Gastrocnemius medialis (tissue), 4 donors: ENCODE measurements around the gene FTL. TPM values are rescaled to one million over a fixed set of nuclear protein-coding genes. Genes with fewer than 3 reads are reported as not detected.

Experiments
- ATAC-seq, 2 donors: fragments of 150-250 bp; one replicate each; pipeline ENCODE4 v1.9.1; 2016
- DNase-seq, 2 donors: peaks; one replicate each; pipeline ENCODE4 v3.0.0-alpha.2; 2019
- H3K27ac ChIP-seq, 4 donors: fragments of 200-600 bp; sonication (generic); 1 replicate in 1 of 4; 2 replicates in 3 of 4; pipeline ENCODE4 v1.5.1; 2016 to 2018; ENCODE audit warnings: mild to moderate bottlenecking in 2 of 4, moderate library complexity in 1 of 4
- H3K27me3 ChIP-seq, 3 donors: fragments of 200-600 bp; sonication (generic) in 2 of 3; 1 replicate in 1 of 3; 2 replicates in 2 of 3; pipeline versions ENCODE4 v1.5.1 to v1.6.0; 2016 to 2019; ENCODE audit warnings: mild to moderate bottlenecking in 1 of 3, moderate library complexity in 1 of 3
- H3K36me3 ChIP-seq, 2 donors: fragments of 200-600 bp; sonication (generic) in 1 of 2; one replicate each; pipeline ENCODE4 v1.5.1; 2017 to 2018
- H3K4me1 ChIP-seq, 2 donors: fragments of 200-600 bp; sonication (generic) in 1 of 2; one replicate each; pipeline ENCODE4 v1.5.1; 2016 to 2017; ENCODE audit warnings: mild to moderate bottlenecking in 2 of 2
- H3K4me3 ChIP-seq, 4 donors: fragments of 200-600 bp; sonication (generic) in 3 of 4; 1 replicate in 1 of 4; 2 replicates in 3 of 4; pipeline ENCODE4 v1.5.1; 2016 to 2019; ENCODE audit warnings: mild to moderate bottlenecking in 2 of 4
- H3K9me3 ChIP-seq, 3 donors: fragments of 200-600 bp; sonication (generic) in 2 of 3; 1 replicate in 1 of 3; 2 replicates in 2 of 3; pipeline ENCODE4 v1.5.1; 2016 to 2019
- POLR2A ChIP-seq, 2 donors: fragments of 450-650 bp; IDR thresholded peaks; one replicate each; pipeline ENCODE4 v1.6.1; 2017; ENCODE audit warnings: antibody characterized with exemption in 2 of 2, mild to moderate bottlenecking in 2 of 2, moderate library complexity in 2 of 2
- in situ Hi-C, 4 donors: fragments of 200-750 bp; cut with MboI; loops; one replicate each; pipeline versions ENCODE4 v1.15.0 to v1.8.0; 2017; ENCODE audit warnings: low sequenced_read_pairs in 4 of 4
- intact Hi-C: fragments of 100-400 bp; cut with DNase I; formaldehyde crosslinking; loops from one replicate; pipeline ENCODE4 v1.15.1; 2023; ENCODE audit warnings: low total_unique reads
- total RNA-seq, 4 donors: library from RNA; depleted of rRNA; stranded (reverse); fragments of >200 nt; gene quantifications; one replicate each; pipeline versions ENCODE4 v1.1.0 to v1.2.3, GENCODE V29; 2016
- TF ChIP-seq, protein P1 (sequence below), 5 experiments: fragments of 450-650 bp in 3 of 5; fragments of 200-600 bp in 2 of 5; sonication (generic) in 2 of 5; IDR thresholded peaks in 4 of 5; conservative IDR thresholded peaks in 1 of 5; 1 replicate in 4 of 5; 2 replicates in 1 of 5; pipeline ENCODE4 v1.5.1; 2016 to 2019; ENCODE audit warnings: antibody characterized with exemption in 5 of 5, mild to moderate bottlenecking in 3 of 5, moderate library complexity in 3 of 5

FTL gene
- total RNA-seq, 4 donors from 2014 or later = 894 to 1,364 (median 1,121) TPM

DNA sequence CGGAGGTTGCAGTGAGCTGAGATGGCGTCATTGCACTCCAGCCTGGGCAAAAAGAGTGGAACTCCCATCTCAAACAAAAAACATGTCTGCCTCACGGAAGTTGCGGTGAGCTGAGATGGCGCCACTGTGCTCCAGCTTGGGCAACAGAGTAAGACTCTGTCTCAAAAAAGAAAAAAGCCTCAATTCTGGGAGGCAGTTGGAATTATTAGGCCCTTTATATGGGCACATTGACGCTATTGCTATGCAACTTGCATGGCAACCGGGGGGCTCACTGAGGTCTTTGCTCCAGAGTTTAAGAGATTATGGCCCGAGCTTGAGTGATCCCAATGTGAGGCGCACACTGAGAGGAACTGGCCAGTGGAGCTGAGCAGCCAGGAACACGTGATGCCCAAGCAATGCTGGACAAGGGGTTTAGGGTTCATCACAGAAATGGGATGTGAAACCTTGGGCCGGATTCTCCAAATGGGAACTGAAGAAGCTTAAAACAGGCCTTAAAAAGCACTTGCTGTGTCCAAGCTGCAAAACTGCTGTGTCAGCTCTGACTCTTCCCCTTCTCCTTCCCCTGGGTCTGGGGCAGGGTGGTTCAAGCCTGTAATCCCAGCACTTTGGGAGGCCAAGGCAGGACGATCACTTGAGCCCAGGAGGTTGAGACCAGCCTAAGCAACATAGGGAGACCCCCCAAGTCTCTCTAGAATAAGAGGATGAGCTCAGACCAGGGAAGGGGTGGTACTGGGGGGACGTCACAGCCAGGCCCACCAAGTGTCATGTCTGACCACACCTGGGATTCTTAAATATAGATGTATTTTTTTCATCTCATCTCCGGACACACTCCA lies 2.5 kb downstream of the FTL start:
- peaks cover 0 to 43% of the 10 kb centered on the region in 2 donors for H3K36me3 ChIP-seq
- ATAC-seq (no peak), DNase-seq (peak; percentile 52 to 56)
- intact Hi-C loops (loop anchor here (5.0 kb wide), 1 partner anchor 170 kb away; no protein-coding TSS in a partner anchor), in situ Hi-C loops (loop anchor here in 2 of 4 donors (10.0 to 25.0 kb wide), 2 partner anchors 93 to 105 kb away; partner anchors contain the start of genes PPP1R15A (in 2 of the 2) and PLEKHA4 (in 1 of the 2))
- H3K27me3 ChIP-seq = no peaks in the 10 kb centered on the region
- H3K9me3 ChIP-seq = no peaks in the 10 kb centered on the region
- peaks cover 35 to 48% of the 10 kb centered on the region in 2 donors for H3K4me1 ChIP-seq
- peak overlapping the region; percentile 89 to 99 (median 98) for H3K27ac ChIP-seq
- TF ChIP-seq POLR2A (IDR thresholded peaks at IDR 0.05) = peak in 1 of 2 donors; percentile 13
- TF ChIP-seq, protein P1, sequence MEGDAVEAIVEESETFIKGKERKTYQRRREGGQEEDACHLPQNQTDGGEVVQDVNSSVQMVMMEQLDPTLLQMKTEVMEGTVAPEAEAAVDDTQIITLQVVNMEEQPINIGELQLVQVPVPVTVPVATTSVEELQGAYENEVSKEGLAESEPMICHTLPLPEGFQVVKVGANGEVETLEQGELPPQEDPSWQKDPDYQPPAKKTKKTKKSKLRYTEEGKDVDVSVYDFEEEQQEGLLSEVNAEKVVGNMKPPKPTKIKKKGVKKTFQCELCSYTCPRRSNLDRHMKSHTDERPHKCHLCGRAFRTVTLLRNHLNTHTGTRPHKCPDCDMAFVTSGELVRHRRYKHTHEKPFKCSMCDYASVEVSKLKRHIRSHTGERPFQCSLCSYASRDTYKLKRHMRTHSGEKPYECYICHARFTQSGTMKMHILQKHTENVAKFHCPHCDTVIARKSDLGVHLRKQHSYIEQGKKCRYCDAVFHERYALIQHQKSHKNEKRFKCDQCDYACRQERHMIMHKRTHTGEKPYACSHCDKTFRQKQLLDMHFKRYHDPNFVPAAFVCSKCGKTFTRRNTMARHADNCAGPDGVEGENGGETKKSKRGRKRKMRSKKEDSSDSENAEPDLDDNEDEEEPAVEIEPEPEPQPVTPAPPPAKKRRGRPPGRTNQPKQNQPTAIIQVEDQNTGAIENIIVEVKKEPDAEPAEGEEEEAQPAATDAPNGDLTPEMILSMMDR (IDR thresholded peaks at IDR 0.05 in 4 of 5, conservative IDR thresholded peaks at IDR 0.05 in 1 of 5) = no peak
- peak overlapping the region in 3 of 4 donors; percentile 2 to 96 (median 95) for H3K4me3 ChIP-seq

DNA sequence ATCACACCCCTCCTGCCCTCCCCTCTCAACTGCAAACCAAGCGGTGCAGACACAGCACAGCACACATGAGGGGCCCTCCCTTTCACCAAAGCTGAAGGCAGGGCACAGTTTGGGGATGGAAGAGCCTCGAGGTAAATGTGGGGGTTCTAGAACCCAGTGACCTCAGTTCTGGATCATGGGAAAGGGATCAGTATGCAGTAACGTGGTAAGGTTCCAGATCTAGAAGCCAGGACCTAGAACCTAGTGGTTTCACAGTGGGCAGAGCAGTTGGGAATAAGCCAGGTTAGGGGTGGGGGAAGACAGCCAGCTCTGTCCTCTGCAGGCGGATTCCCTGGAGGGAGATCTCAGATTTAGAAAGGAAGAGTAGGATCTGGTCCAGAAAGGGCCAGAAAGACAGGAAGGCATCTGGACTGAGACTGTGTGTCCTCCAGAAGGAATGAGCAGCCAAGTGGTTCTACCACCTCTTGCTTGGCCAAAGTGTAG lies 3.1 kb downstream of the FTL start:
- peaks cover 0 to 50% of the 10 kb centered on the region in 2 donors for H3K36me3 ChIP-seq

DNA sequence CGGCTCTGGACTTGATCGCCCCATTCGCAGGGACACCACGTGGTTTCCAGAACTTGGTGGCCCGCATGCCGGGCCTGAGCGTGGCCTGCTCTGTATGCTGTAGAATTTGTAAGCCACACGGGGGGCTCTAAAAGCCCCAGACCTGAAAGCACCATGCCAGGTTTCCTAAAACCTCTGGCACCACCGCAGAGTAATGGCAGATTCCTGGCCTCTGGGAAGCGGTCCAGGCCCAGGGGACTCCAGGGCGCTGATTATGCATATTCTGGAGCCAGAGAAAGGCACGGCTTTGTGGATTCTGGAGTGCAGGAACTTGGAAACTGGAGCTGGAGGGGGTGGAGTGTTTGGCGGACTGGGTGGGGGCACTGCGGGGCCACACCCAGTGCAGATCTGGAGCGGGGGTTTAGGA lies 3.7 kb downstream of the FTL start:
- intact Hi-C loops = loop anchor here (5.0 kb wide), 1 partner anchor 172 kb away; no protein-coding TSS in a partner anchor
- H3K9me3 ChIP-seq = no peaks in the 10 kb centered on the region
- no peak overlapping the region for H3K4me3 ChIP-seq
- ATAC-seq = no peak
- in situ Hi-C loops = loop anchor here in 2 of 4 donors (10.0 to 25.0 kb wide), 2 partner anchors 94 to 107 kb away; partner anchors contain the start of genes PPP1R15A (in 2 of the 2) and PLEKHA4 (in 1 of the 2)
- no peaks in the 10 kb centered on the region for H3K27me3 ChIP-seq
- H3K36me3 ChIP-seq = peaks cover 0 to 56% of the 10 kb centered on the region in 2 donors
- peak in 1 of 2 donors; percentile 28 for DNase-seq
- peaks cover 27 to 39% of the 10 kb centered on the region in 2 donors for H3K4me1 ChIP-seq
- H3K27ac ChIP-seq = peak overlapping the region; percentile 89 to 99 (median 98)
- TF ChIP-seq POLR2A (IDR thresholded peaks at IDR 0.05) = no peak
- TF ChIP-seq, protein P1 (IDR thresholded peaks at IDR 0.05 in 4 of 5, conservative IDR thresholded peaks at IDR 0.05 in 1 of 5) = no peak

More for the DNA sequence above, 3.1 kb downstream of the FTL start:
- Histone ChIP-seq H3K4me3 (no peak overlapping the region), H3K4me1 (peaks cover 33 to 45% of the 10 kb centered on the region in 2 donors), H3K9me3 (no peaks in the 10 kb centered on the region), H3K27me3 (no peaks in the 10 kb centered on the region), H3K27ac (peak overlapping the region; percentile 89 to 99 (median 98))
- DNase-seq (peak in 1 of 2 donors; percentile 31), ATAC-seq (no peak)
- in situ Hi-C loops (loop anchor here in 2 of 4 donors (10.0 to 25.0 kb wide), 2 partner anchors 93 to 106 kb away; partner anchors contain the start of genes PPP1R15A (in 2 of the 2) and PLEKHA4 (in 1 of the 2)), intact Hi-C loops (loop anchor here (5.0 kb wide), 1 partner anchor 171 kb away; no protein-coding TSS in a partner anchor)
- TF ChIP-seq POLR2A (IDR thresholded peaks at IDR 0.05) = no peak
- TF ChIP-seq, protein P1 (IDR thresholded peaks at IDR 0.05 in 4 of 5, conservative IDR thresholded peaks at IDR 0.05 in 1 of 5) = no peak

DNA sequence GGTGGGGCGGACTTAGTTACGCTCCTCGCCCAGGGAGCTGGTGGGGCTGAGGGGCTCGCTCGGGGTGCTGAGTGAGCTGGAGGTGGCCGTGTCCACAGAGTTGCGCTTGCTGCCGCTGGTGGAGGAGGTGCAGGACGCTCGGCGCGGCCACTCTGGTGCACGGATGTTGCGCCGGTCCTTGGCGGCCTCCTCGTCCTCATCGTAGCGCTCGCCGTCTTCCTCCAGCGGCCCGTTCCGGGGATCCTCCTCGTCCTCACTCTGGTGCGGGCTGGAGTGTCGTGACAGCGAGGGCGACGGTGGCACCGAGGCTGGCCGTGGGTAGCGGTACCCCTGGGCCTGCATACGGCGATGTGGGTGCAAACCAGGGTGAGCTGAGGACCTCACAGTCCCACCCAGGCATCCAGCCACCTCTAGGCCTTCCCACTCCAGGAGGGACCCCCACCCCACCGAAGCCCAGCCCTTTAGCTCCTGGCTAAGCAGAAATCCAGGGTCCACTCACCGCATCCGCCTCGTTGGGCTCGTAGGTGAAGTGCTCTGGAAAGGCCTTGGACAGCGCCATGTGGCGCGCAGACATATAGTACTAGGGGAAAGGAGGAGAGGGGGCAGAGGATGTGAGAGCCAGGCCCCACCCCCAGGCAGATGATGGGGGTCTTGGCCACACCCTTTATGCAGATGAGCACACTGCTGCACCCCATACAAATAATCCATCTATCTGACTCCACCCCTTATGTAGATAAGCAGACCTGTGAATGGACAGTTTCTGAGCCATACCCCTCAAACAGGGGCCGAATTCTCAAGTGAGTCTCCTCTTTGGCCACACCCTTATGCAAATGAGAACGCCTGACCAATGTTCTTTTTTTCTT lies 4.4 kb downstream of the FTL start:
- intact Hi-C loops = loop anchor here (5.0 kb wide), 1 partner anchor 172 kb away; no protein-coding TSS in a partner anchor
- in situ Hi-C loops = loop anchor here in 2 of 4 donors (10.0 to 25.0 kb wide), 3 partner anchors 95 to 185 kb away; partner anchors contain the start of genes PPP1R15A (in 2 of the 2) and PLEKHA4 (in 1 of the 2)
- no peaks in the 10 kb centered on the region for H3K9me3 ChIP-seq

More for the DNA sequence above, 4.4 kb downstream of the FTL start:
- peaks cover 0 to 63% of the 10 kb centered on the region in 2 donors for H3K36me3 ChIP-seq
- H3K4me3 ChIP-seq = no peak overlapping the region
- H3K4me1 ChIP-seq = peaks cover 20 to 32% of the 10 kb centered on the region in 2 donors
- DNase-seq = no peak
- no peaks in the 10 kb centered on the region for H3K27me3 ChIP-seq
- H3K27ac ChIP-seq = peak overlapping the region; percentile 89 to 100 (median 98)
- no peak for TF ChIP-seq POLR2A (IDR thresholded peaks at IDR 0.05)
- TF ChIP-seq, protein P1 (IDR thresholded peaks at IDR 0.05 in 4 of 5, conservative IDR thresholded peaks at IDR 0.05 in 1 of 5) = no peak
- no peak for ATAC-seq
